Mesodermal cell (in vitro differentiated cells): Measurements from ENCODE around the gene SYCP2.

Source experiments
- H3K27ac ChIP-seq: 2 replicates; pipeline ENCODE4 v1.7.0; 2013; ENCODE audit warnings: mild to moderate bottlenecking, low read depth, low read length, moderate library complexity; ENCODE audit not compliant: severe bottlenecking
- H3K36me3 ChIP-seq: 2 replicates; pipeline ENCODE4 v1.7.1; 2013; ENCODE audit warnings: mild to moderate bottlenecking, low read length, moderate library complexity; ENCODE audit not compliant: control insufficient read depth, insufficient read depth
- H3K4me1 ChIP-seq: one replicate; pipeline ENCODE4 v1.7.1; 2013; ENCODE audit warnings: mild to moderate bottlenecking, low read length; ENCODE audit not compliant: insufficient read depth, control insufficient read depth, poor library complexity, severe bottlenecking
- H3K4me3 ChIP-seq: 2 replicates; pipeline ENCODE4 v1.7.0; 2013; ENCODE audit warnings: low read length, control low read depth, mild to moderate bottlenecking; ENCODE audit not compliant: insufficient read depth, poor library complexity, severe bottlenecking; ENCODE audit errors: extremely low read depth
- H3K9me3 ChIP-seq: 2 replicates; pipeline ENCODE4 v1.7.1; 2013; ENCODE audit warnings: mild to moderate bottlenecking, low read length, moderate library complexity; ENCODE audit not compliant: control insufficient read depth
- WGBS, 2 experiments: methylation state at CpG; one replicate each; pipeline ENCODE4 v1.1.5; 2013; ENCODE audit warnings: missing lambda C conversion rate in 2 of 2; ENCODE audit not compliant: insufficient coverage in 2 of 2; 5-methylcytosine and 5-hydroxymethylcytosine counted together

The SYCP2 gene

GRCh38 chr20:59835448-59836395 lies 97.7 kb downstream of the SYCP2 start:
- peaks cover 4% of the 10 kb centered on the region for H3K4me1 ChIP-seq
- no peak overlapping the region for H3K4me3 ChIP-seq
- no peak overlapping the region for H3K27ac ChIP-seq
- H3K36me3 ChIP-seq: no peaks in the 10 kb centered on the region
- 43 to 51% methylated on average over 15 to 16 of the region's 16 CpGs for WGBS, 2 experiments
- no peaks in the 10 kb centered on the region for H3K9me3 ChIP-seq

- H3K4me1 ChIP-seq: peaks cover 4% of the 10 kb centered on the region
- no peak overlapping the region for H3K4me3 ChIP-seq
- H3K9me3 ChIP-seq: no peaks in the 10 kb centered on the region
- no peak overlapping the region for H3K27ac ChIP-seq
- H3K36me3 ChIP-seq: no peaks in the 10 kb centered on the region
- 76 to 100% methylated on average over 1 to 2 of the region's 2 CpGs for WGBS, 2 experiments
Observed at GRCh38 chr20:59835057-59835447, 98.4 kb downstream of the SYCP2 start.

GRCh38 chr20:59832406-59833363 lies 100.8 kb downstream of the SYCP2 start:
- whole genome bisulfite sequencing, 2 experiments: 84 to 86% methylated on average over 11 to 13 of the region's 13 CpGs
- H3K9me3 ChIP-seq: no peaks in the 10 kb centered on the region
- H3K36me3 ChIP-seq: no peaks in the 10 kb centered on the region
- H3K27ac ChIP-seq: no peak overlapping the region
- no peak overlapping the region for H3K4me3 ChIP-seq
- peaks cover 4% of the 10 kb centered on the region for H3K4me1 ChIP-seq

- H3K27ac ChIP-seq: no peak overlapping the region
- H3K36me3 ChIP-seq: no peaks in the 10 kb centered on the region
- H3K4me3 ChIP-seq: no peak overlapping the region
- 49 to 63% methylated on average over 2 to 3 of the region's 3 CpGs for WGBS, 2 experiments
- H3K4me1 ChIP-seq: peaks cover 4% of the 10 kb centered on the region
- H3K9me3 ChIP-seq: no peaks in the 10 kb centered on the region
Observed at GRCh38 chr20:59831916-59832270, 101.5 kb downstream of the SYCP2 start.

- 79 to 92% methylated on average over 12 to 20 of the region's 23 CpGs for WGBS, 2 experiments
- Histone ChIP-seq H3K36me3 (no peaks in the 10 kb centered on the region), H3K4me1 (peaks cover 4% of the 10 kb centered on the region), H3K27ac (no peak overlapping the region), H3K9me3 (no peaks in the 10 kb centered on the region), H3K4me3 (no peak overlapping the region)
Observed at GRCh38 chr20:59831024-59831915, 102.2 kb downstream of the SYCP2 start.

- 67 to 70% methylated on average over 3 of the region's 6 CpGs for WGBS, 2 experiments
- Histone ChIP-seq H3K9me3 (no peaks in the 10 kb centered on the region), H3K4me3 (no peak overlapping the region), H3K27ac (no peak overlapping the region), H3K36me3 (no peaks in the 10 kb centered on the region), H3K4me1 (peaks cover 1% of the 10 kb centered on the region)
Observed at GRCh38 chr20:59830665-59831023, 102.8 kb downstream of the SYCP2 start.

- no peak overlapping the region for H3K27ac ChIP-seq
Observed at GRCh38 chr20:59829786-59830664, 103.4 kb downstream of the SYCP2 start.

GRCh38 chr20:59829054-59829785 lies 104.2 kb downstream of the SYCP2 start:
- Histone ChIP-seq H3K27ac (no peak overlapping the region), H3K9me3 (no peaks in the 10 kb centered on the region), H3K36me3 (no peaks in the 10 kb centered on the region), H3K4me3 (no peak overlapping the region), H3K4me1 (no peaks in the 10 kb centered on the region)
- 75 to 87% methylated on average over 16 to 19 of the region's 19 CpGs for WGBS, 2 experiments

More at GRCh38 chr20:59829786-59830664, 103.4 kb downstream of the SYCP2 start:
- H3K4me1 ChIP-seq: no peaks in the 10 kb centered on the region
- H3K9me3 ChIP-seq: no peaks in the 10 kb centered on the region
- H3K36me3 ChIP-seq: no peaks in the 10 kb centered on the region
- 84 to 85% methylated on average over 11 to 12 of the region's 12 CpGs for WGBS, 2 experiments
- H3K4me3 ChIP-seq: no peak overlapping the region
